Measurements from ENCODE around the gene PSMB5.
"Not testable (repeated sequence)": the region's sequence is repeated elsewhere in the genome, so short reads cannot be mapped to it uniquely, and the experiment has no call there.

Gene PSMB5

GRCh38 chr14:23021889-23022442, 12.7 kb downstream of the PSMB5 start:
- no peak overlapping the region for H3K27ac Mint-ChIP-seq
- DNase-seq (ENCODE audit: low spot score in 2 of 2), result no peak
- peaks cover 7% of the 10 kb centered on the region for H3K4me1 Mint-ChIP-seq
- no peak for ATAC-seq (ENCODE audit: low read depth)
- no peaks in the 10 kb centered on the region for H3K9me3 Mint-ChIP-seq
- H3K4me3 Mint-ChIP-seq, result no peak overlapping the region
- peaks cover 18% of the 10 kb centered on the region for H3K36me3 Mint-ChIP-seq
- H3K27me3 Mint-ChIP-seq, result no peaks in the 10 kb centered on the region

GRCh38 chr14:23021434-23021833, 13.3 kb downstream of the PSMB5 start:
- ATAC-seq (ENCODE audit: low read depth) (no peak), DNase-seq (ENCODE audit: low spot score in 2 of 2) (no peak)
- peaks cover 7% of the 10 kb centered on the region for H3K4me1 Mint-ChIP-seq
- no peaks in the 10 kb centered on the region for H3K27me3 Mint-ChIP-seq
- H3K9me3 Mint-ChIP-seq, result no peaks in the 10 kb centered on the region
- no peak overlapping the region for H3K27ac Mint-ChIP-seq
- H3K4me3 Mint-ChIP-seq, result no peak overlapping the region
- H3K36me3 Mint-ChIP-seq, result peaks cover 18% of the 10 kb centered on the region

DNA sequence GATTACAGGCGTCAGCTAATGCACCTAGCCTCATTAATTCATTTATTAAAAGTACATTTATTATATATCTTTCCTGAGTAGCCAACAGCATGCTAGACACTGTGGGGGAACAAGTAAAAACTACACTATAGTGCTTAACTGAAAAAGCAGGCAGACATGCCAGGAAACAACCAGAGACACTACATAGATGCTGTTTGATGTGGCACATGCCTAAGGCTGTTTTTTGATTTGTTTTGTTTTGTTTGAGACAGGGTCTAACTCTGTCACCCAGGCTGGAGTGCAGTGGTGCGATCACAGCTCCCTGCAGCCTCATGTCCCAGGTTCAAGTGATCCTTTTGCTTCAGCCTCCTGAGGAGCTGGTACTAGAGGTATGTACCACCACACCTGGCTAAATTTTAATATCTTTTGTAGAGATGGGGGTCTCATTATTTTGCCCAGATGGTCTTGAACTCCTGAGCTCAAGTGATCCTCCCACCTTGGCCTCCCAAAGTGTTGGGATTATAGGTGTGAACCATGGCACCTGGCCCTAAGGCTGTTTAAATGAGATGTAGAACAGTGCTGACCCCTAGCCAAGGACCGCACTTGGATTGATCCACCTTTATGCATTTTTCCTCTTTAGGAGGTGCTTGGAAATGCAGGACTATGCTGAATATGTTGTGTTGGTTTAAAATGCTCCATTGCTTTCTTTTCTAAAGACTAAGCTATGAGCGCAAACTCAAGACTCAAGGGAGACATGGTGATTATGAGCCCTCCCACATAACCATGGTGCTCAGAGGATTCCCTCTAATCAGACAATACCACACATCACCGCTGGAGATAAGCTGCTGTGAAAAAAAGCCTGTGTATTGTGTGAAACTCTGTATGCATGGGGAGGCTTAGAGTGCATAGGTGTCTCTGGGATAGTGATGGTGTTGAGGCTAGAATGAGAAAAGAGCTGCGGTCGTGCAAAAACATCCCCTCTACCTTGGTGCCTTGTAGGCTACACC, 14.3 kb downstream of the PSMB5 start:
- DNase-seq (ENCODE audit: low spot score in 2 of 2), result no peak
- Mint-ChIP-seq H3K9me3 (no peaks in the 10 kb centered on the region), H3K27ac (no peak overlapping the region), H3K4me3 (no peak overlapping the region), H3K36me3 (peaks cover 11% of the 10 kb centered on the region), H3K4me1 (peaks cover 5% of the 10 kb centered on the region), H3K27me3 (no peaks in the 10 kb centered on the region)
- no peak for ATAC-seq (ENCODE audit: low read depth)

DNA sequence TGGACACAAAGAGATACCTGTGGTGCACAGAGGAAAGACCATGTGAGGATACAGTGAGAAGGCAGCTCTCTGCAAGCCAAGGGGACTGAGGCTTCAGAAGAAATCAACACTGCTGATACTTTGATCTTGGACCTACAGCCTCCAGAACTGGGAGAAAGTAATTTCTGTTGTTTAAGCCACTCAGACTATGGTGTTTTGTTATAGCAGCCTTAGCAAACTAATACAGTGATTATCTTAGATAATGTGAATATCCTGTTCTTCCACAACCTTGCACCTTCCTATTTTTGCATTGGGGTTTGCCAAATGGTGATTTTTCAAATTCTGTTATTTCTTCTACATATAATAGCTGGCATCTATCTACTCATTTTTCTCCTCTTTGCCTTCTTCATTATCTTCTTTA, 16.6 kb downstream of the PSMB5 start:
- H3K4me3 Mint-ChIP-seq, result no peak overlapping the region
- H3K4me1 Mint-ChIP-seq, result peaks cover 4% of the 10 kb centered on the region
- H3K36me3 Mint-ChIP-seq, result peaks cover 3% of the 10 kb centered on the region
- H3K9me3 Mint-ChIP-seq, result no peaks in the 10 kb centered on the region
- H3K27ac Mint-ChIP-seq, result no peak overlapping the region
- ATAC-seq (ENCODE audit: low read depth) (no peak), DNase-seq (ENCODE audit: low spot score in 2 of 2) (no peak)
- H3K27me3 Mint-ChIP-seq, result no peaks in the 10 kb centered on the region

GRCh38 chr14:23017091-23017490, 17.6 kb downstream of the PSMB5 start:
- H3K9me3 Mint-ChIP-seq, result no peaks in the 10 kb centered on the region
- ATAC-seq (ENCODE audit: low read depth) (no peak), DNase-seq (ENCODE audit: low spot score in 2 of 2) (no peak)
- H3K36me3 Mint-ChIP-seq, result peaks cover 3% of the 10 kb centered on the region
- H3K4me3 Mint-ChIP-seq, result no peak overlapping the region
- H3K27me3 Mint-ChIP-seq, result no peaks in the 10 kb centered on the region
- no peak overlapping the region for H3K27ac Mint-ChIP-seq
- H3K4me1 Mint-ChIP-seq, result no peaks in the 10 kb centered on the region

DNA sequence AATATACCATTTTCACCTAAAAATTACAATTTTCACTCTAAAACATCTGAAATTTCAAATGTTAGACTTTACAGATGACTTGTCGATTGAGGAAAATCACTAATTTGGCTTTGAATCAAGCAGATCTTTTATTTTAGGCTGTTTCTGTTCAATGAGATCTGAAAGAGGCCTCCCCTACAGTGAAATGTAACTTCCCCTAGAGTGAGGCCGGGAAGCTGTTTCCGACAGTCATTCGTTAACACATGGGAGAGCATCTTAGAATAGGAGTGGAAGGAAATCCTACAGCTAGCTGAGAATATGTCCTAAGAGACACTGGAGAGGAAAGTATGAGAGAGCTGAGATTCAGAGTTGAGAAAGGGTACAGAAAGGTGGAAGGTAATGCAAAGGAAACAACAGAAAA, 19.1 kb downstream of the PSMB5 start:
- H3K27ac Mint-ChIP-seq, result no peak overlapping the region
- H3K4me3 Mint-ChIP-seq, result no peak overlapping the region
- H3K4me1 Mint-ChIP-seq, result no peaks in the 10 kb centered on the region
- no peaks in the 10 kb centered on the region for H3K36me3 Mint-ChIP-seq
- ATAC-seq (ENCODE audit: low read depth) (no peak), DNase-seq (ENCODE audit: low spot score in 2 of 2) (no peak)
- H3K9me3 Mint-ChIP-seq, result no peaks in the 10 kb centered on the region
- no peaks in the 10 kb centered on the region for H3K27me3 Mint-ChIP-seq

- H3K9me3 Mint-ChIP-seq; DNase-seq (ENCODE audit: low spot score in 2 of 2); H3K4me3 Mint-ChIP-seq; ATAC-seq (ENCODE audit: low read depth); H3K27ac Mint-ChIP-seq; H3K36me3 Mint-ChIP-seq; H3K4me1 Mint-ChIP-seq; H3K27me3 Mint-ChIP-seq: not testable (repeated sequence)
Observed at GRCh38 chr14:23013749-23014054, 21.0 kb downstream of the PSMB5 start.

DNA sequence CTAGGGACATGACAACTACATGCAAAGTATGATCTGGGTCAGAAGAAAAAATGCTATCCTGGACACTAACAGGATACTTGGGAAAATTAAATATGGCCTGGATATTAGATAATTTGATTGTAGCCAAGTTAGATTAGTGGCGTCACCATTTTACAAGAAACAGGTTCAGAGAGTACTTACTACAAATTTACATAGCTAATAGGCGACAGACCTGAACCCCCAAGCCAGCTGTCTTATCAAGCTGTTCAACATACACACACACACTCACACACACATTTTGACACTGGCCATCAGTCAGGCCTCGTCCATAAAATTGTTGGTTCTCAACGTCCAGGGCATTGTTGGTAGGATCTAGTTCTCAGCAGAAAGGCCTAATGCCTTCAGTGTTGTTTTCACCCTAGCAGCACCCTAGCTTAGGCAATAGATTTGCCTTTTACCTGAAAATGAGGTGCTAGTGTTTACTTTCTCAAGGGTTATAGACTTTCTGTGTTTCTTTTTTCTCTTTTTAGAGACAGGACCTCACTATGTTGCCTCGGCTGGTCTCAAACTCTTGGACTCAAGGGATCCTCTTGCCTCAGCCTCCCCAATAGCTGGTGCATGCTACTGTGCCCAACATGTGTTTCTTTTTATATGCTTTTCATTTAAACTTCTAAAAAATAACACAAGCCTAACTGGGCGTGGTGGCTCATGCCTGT, 21.5 kb downstream of the PSMB5 start:
- Mint-ChIP-seq H3K36me3 (peaks cover 3% of the 10 kb centered on the region), H3K4me1 (peaks cover 11% of the 10 kb centered on the region), H3K4me3 (no peak overlapping the region), H3K9me3 (no peaks in the 10 kb centered on the region), H3K27ac (no peak overlapping the region), H3K27me3 (no peaks in the 10 kb centered on the region)
- no peak for DNase-seq (ENCODE audit: low spot score in 2 of 2)
- no peak for ATAC-seq (ENCODE audit: low read depth)

GRCh38 chr14:23009939-23010726, 24.6 kb downstream of the PSMB5 start, which contains the start of gene C14orf93:
C14orf93 (minus strand) TSS chr14:23010143; CDS start chr14:22999023, 11,120 bp downstream.
- Mint-ChIP-seq H3K27me3 (no peaks in the 10 kb centered on the region), H3K36me3 (peaks cover 3% of the 10 kb centered on the region), H3K4me3 (peak within 1 kb of the TSS; percentile 98), H3K27ac (peak within 1 kb of the TSS; percentile 94), H3K9me3 (no peaks in the 10 kb centered on the region), H3K4me1 (peaks cover 11% of the 10 kb centered on the region)
- DNase-seq (ENCODE audit: low spot score in 2 of 2) (peak; percentile 68 to 70), ATAC-seq (ENCODE audit: low read depth) (peak; percentile 29)

DNA sequence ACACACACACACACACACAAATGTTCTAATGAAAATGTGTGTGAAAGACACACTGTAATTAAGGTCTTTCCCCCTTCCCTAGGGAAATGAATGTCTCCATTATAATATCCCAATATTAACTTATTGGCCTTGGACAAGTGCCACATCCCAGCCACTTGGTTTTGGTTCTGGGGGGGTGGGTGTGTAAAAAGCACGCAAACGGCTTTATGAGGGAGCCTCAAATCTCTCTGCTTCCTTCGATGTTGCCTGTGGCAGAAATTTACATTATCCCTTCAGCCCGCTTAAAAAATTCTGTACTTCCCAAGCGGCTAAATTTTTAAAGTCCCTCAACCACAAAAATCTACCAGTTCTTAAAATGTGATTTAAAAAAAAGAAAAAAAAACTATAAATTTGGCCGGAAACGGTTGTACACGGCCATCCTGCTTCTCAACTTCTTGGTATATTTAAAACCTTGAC, 25.2 kb downstream of the PSMB5 start:
- no peak for DNase-seq (ENCODE audit: low spot score in 2 of 2)
- Mint-ChIP-seq H3K4me1 (peaks cover 11% of the 10 kb centered on the region), H3K27me3 (no peaks in the 10 kb centered on the region), H3K36me3 (peaks cover 3% of the 10 kb centered on the region), H3K4me3 (peak overlapping the region; percentile 98), H3K27ac (peak overlapping the region; percentile 94), H3K9me3 (no peaks in the 10 kb centered on the region)
- no peak for ATAC-seq (ENCODE audit: low read depth)

DNA sequence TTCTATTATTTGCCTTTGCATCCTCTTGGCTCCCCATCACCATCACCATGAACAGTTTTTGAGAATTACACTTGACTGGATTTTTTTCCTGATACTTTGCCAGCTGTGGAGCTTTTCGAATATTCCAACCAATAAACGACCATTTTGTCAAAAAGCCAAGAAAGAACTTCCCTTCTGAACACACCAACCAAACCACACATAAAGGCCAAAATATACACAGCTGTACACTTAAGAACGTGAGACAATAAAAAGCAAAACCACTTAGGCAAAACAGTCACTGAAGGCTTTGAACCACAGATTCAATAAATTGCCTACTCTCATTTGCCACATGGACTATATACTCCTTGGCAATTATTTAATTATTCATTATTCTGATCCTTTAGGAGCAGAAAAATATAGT, 25.9 kb downstream of the PSMB5 start:
- Mint-ChIP-seq H3K9me3 (no peaks in the 10 kb centered on the region), H3K4me3 (peak overlapping the region; percentile 53), H3K4me1 (peaks cover 11% of the 10 kb centered on the region), H3K27me3 (no peaks in the 10 kb centered on the region), H3K36me3 (peaks cover 3% of the 10 kb centered on the region), H3K27ac (no peak overlapping the region)
- DNase-seq (ENCODE audit: low spot score in 2 of 2) (no peak), ATAC-seq (ENCODE audit: low read depth) (no peak)

- Mint-ChIP-seq H3K9me3 (no peaks in the 10 kb centered on the region), H3K4me3 (peak overlapping the region; percentile 95), H3K36me3 (peaks cover 3% of the 10 kb centered on the region), H3K27me3 (no peaks in the 10 kb centered on the region), H3K27ac (peak overlapping the region; percentile 83), H3K4me1 (peaks cover 11% of the 10 kb centered on the region)
- peak; percentile 91 for ATAC-seq (ENCODE audit: low read depth)
- peak; percentile 89 to 97 for DNase-seq (ENCODE audit: low spot score in 2 of 2)
Observed at GRCh38 chr14:23006544-23007419, 27.9 kb downstream of the PSMB5 start.

DNA sequence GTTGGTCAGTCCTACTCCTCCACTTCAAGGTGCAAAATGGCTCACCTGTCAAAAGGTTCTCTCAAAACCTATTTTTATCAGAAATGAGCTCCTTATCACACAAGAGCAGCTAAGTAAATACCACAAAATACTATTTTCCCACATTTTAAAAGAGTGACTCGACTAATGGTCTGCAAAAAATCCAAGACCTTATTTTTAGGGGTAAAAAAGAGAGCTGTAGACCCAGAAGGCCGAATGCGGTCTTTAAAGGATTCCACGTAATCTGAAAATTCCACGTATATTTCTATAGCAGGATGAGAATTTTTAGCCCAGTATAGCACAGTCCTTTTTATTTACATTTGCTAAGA, 28.5 kb downstream of the PSMB5 start:
- H3K27ac Mint-ChIP-seq, result peak overlapping the region; percentile 83
- ATAC-seq (ENCODE audit: low read depth) (no peak), DNase-seq (ENCODE audit: low spot score in 2 of 2) (no peak)
- H3K4me3 Mint-ChIP-seq, result peak overlapping the region; percentile 95
- H3K27me3 Mint-ChIP-seq, result no peaks in the 10 kb centered on the region
- H3K36me3 Mint-ChIP-seq, result peaks cover 3% of the 10 kb centered on the region
- H3K4me1 Mint-ChIP-seq, result peaks cover 11% of the 10 kb centered on the region
- H3K9me3 Mint-ChIP-seq, result no peaks in the 10 kb centered on the region
